GM12891 (cell line): ENCODE measurements around the gene KCNK5.

Experiments used
- POLR2A ChIP-seq: IDR thresholded peaks from 2 replicates; pipeline ENCODE4 v1.6.1; 2011; ENCODE audit warnings: low read depth, low read length, control low read depth
- POLR2AphosphoS5 ChIP-seq: IDR thresholded peaks from 2 replicates; pipeline ENCODE4 v1.6.1; 2011; ENCODE audit warnings: low read depth, low read length, control low read depth
- POU2F2 ChIP-seq: IDR thresholded peaks from 2 replicates; pipeline ENCODE4 v1.6.1; 2011; ENCODE audit warnings: low read depth, mild to moderate bottlenecking, control low read depth, low read length, moderate library complexity
- TAF1 ChIP-seq: IDR thresholded peaks from 2 replicates; pipeline ENCODE4 v1.6.1; 2011; ENCODE audit warnings: low read depth, low read length, control low read depth

DNA sequence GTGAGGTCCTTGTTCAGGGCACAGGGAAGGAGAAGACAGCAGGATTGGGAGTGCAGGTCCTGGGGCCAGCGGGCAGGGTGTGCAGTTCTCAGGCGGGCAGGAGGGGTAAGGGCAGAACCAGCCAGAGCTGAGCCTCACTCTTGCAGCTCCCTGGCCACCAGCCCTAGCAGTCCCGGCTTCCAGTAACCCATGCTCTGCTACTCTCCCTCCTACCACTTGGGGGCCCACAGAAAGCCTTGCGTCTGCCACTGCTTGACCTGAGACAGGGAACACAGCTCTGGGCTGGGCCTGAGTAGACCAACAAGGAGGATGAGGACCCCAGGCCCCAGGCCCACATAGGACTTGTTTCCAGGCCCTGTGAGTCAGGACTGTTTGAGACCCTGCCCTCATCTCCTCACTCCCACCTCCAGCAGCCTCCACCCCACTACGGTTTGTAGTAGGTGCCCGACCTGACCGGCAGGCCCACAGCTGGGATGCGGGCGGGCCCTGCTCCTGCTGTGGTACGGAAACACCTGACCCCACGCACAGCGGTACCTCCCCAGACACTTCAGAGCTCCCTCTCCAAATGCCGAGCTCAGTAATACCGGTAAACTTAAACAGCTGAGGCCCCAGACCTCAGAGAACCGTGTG is 39.2 kb downstream of the KCNK5 start:
- TF ChIP-seq POLR2A = no peak
- no peak for TF ChIP-seq POU2F2
- TF ChIP-seq TAF1 = no peak
- TF ChIP-seq POLR2AphosphoS5 = no peak
